Activated CD4-positive, alpha-beta T cell treated with anti-CD3 and anti-CD28 coated beads for 36 hours (primary cell): Measurements from ENCODE around the gene TRRAP. TPM values are rescaled to one million over a fixed set of nuclear protein-coding genes. Genes with fewer than 3 reads are reported as not detected.

Experiments
- ATAC-seq: fragments of 200-7000 bp; cut with Tn5 transposase; one replicate; pipeline ENCODE4 v1.10.0; 2021; ENCODE audit warnings: mild to moderate bottlenecking, moderate library complexity
- CTCF ChIA-PET: fragments of 350-600 bp; sonication (Branson Sonifier 250); formaldehyde crosslinking; loops from one replicate; lab custom pipeline; 2021; ENCODE audit warnings: antibody characterized with exemption; lab: Charles Lee
- POLR2A ChIA-PET: fragments of 350-600 bp; sonication (Branson Sonifier 250); formaldehyde crosslinking; loops from one replicate; lab custom pipeline; 2021; ENCODE audit warnings: antibody characterized with exemption, inconsistent platforms; lab: Charles Lee
- DNase-seq: peaks from one replicate; pipeline ENCODE4 v3.0.0-alpha.2; 2020
- H3K27ac Mint-ChIP-seq: one replicate; pipeline ENCODE4 v1.8.0; 2021; ENCODE audit warnings: mixed read lengths
- H3K27me3 Mint-ChIP-seq: one replicate; pipeline ENCODE4 v1.8.0; 2021; ENCODE audit warnings: mixed read lengths
- H3K36me3 Mint-ChIP-seq: one replicate; pipeline ENCODE4 v1.8.0; 2021; ENCODE audit warnings: low read depth, mixed read lengths
- H3K4me1 Mint-ChIP-seq: one replicate; pipeline ENCODE4 v1.8.0; 2021; ENCODE audit warnings: mixed read lengths
- H3K4me3 Mint-ChIP-seq: one replicate; pipeline ENCODE4 v1.8.0; 2021; ENCODE audit warnings: mild to moderate bottlenecking, moderate library complexity, mixed read lengths
- H3K9me3 Mint-ChIP-seq: one replicate; pipeline ENCODE4 v1.8.0; 2021; ENCODE audit warnings: low read depth, mixed read lengths
- intact Hi-C, 2 experiments: fragments of 100-400 bp; cut with DNase I in 1 of 2; cut with micrococcal nuclease in 1 of 2; formaldehyde crosslinking; loops; one replicate each; pipeline versions ENCODE4 v1.14.2 to v1.15.1; 2022 to 2024; cut with DNase I, micrococcal nuclease
- total RNA-seq, 2 experiments: library from RNA; stranded (reverse); gene quantifications; one replicate each; pipeline ENCODE4 v1.2.3, GENCODE V29; 2021

Gene TRRAP
- total RNA-seq, 2 experiments from 2014 or later = 51.7 to 54.0 TPM

- peaks cover 13% of the 10 kb centered on the region for H3K4me1 Mint-ChIP-seq
- ChIA-PET POLR2A (no interaction called here), CTCF (no interaction called here)
- H3K9me3 Mint-ChIP-seq = no peaks in the 10 kb centered on the region
- intact Hi-C loops = loop anchor here in 1 of 2 experiments (5.0 kb wide), 2 partner anchors 452 to 1003 kb away; partner anchors contain the start of genes ARPC1A and ASNS
- no peak overlapping the region for H3K4me3 Mint-ChIP-seq
- no peak for DNase-seq
- H3K27me3 Mint-ChIP-seq = peaks cover under 1% of the 10 kb centered on the region
- no peak for ATAC-seq
- no peak overlapping the region for H3K27ac Mint-ChIP-seq
- peaks cover 2% of the 10 kb centered on the region for H3K36me3 Mint-ChIP-seq
Measured at GRCh38 chr7:98875501-98875900, 2.8 kb upstream of the TRRAP start.

GRCh38 chr7:98877146-98877545 is 1.2 kb upstream of the TRRAP start:
- no peaks in the 10 kb centered on the region for H3K27me3 Mint-ChIP-seq
- peaks cover 14% of the 10 kb centered on the region for H3K36me3 Mint-ChIP-seq
- ChIA-PET POLR2A (interaction anchor here (0.5 kb wide), 1 partner anchor 530 kb away, joined by 3 read pairs; no protein-coding TSS in a partner anchor), CTCF (interaction anchor here (0.7 to 1.5 kb wide), 3 partner anchors 9 to 476 kb away, joined by 3 to 4 read pairs (median 4); partner anchors contain the start of gene BAIAP2L1)
- ATAC-seq = no peak
- H3K9me3 Mint-ChIP-seq = no peaks in the 10 kb centered on the region
- peaks cover 26% of the 10 kb centered on the region for H3K4me1 Mint-ChIP-seq
- H3K4me3 Mint-ChIP-seq = peak overlapping the region; percentile 52
- peak overlapping the region; percentile 19 for H3K27ac Mint-ChIP-seq
- intact Hi-C loops = loop anchor here in 1 of 2 experiments (5.0 kb wide), 2 partner anchors 450 to 1005 kb away; partner anchors contain the start of genes ARPC1A and ASNS
- DNase-seq = no peak

- peaks cover 20% of the 10 kb centered on the region for H3K36me3 Mint-ChIP-seq
- intact Hi-C loops = loop anchor here in 1 of 2 experiments (1.0 to 5.0 kb wide), 8 partner anchors 8 to 1006 kb away; partner anchors contain the start of genes ARPC1A, ASNS, BRI3 and LMTK2
- CTCF ChIA-PET = interaction anchor here (0.7 to 1.5 kb wide), 7 partner anchors 8 to 476 kb away, joined by 3 to 5 read pairs (median 4); partner anchors contain the start of genes BAIAP2L1 and TMEM130
- H3K4me1 Mint-ChIP-seq = peaks cover 29% of the 10 kb centered on the region
- DNase-seq (no peak), ATAC-seq (no peak)
- peak overlapping the region; percentile 52 for H3K4me3 Mint-ChIP-seq
- no peaks in the 10 kb centered on the region for H3K27me3 Mint-ChIP-seq
- POLR2A ChIA-PET = no interaction called here
- no peak overlapping the region for H3K27ac Mint-ChIP-seq
- H3K9me3 Mint-ChIP-seq = no peaks in the 10 kb centered on the region
Measured at GRCh38 chr7:98877692-98878364, 504 bp upstream of the TRRAP start.

- Mint-ChIP-seq H3K4me1 (peaks cover 30% of the 10 kb centered on the region), H3K27ac (peak overlapping the region; percentile 96), H3K4me3 (peak overlapping the region; percentile 91), H3K9me3 (no peaks in the 10 kb centered on the region), H3K36me3 (peaks cover 28% of the 10 kb centered on the region), H3K27me3 (no peaks in the 10 kb centered on the region)
- ChIA-PET CTCF (interaction anchor here (0.6 to 1.9 kb wide), 13 partner anchors 9 to 629 kb away, joined by 3 to 9 read pairs (median 3); partner anchors contain the start of gene ARPC1A), POLR2A (no interaction called here)
- DNase-seq (peak; percentile 80), ATAC-seq (peak; percentile 81)
- intact Hi-C loops = loop anchor here in 1 of 2 experiments (1.0 to 5.0 kb wide), 5 partner anchors 263 to 1007 kb away; partner anchors contain the start of genes ARPC1A, ARPC1B, ASNS and LMTK2
Measured at GRCh38 chr7:98879198-98879978, 1.1 kb downstream of the TRRAP start.

GRCh38 chr7:98879979-98880315 is 1.6 kb downstream of the TRRAP start:
- ChIA-PET CTCF (interaction anchor here (0.6 to 1.9 kb wide), 11 partner anchors 8 to 446 kb away, joined by 3 to 9 read pairs (median 3); partner anchors contain the start of gene ARPC1A), POLR2A (no interaction called here)
- H3K4me3 Mint-ChIP-seq = peak overlapping the region; percentile 91
- DNase-seq = no peak
- peaks cover 30% of the 10 kb centered on the region for H3K4me1 Mint-ChIP-seq
- ATAC-seq = no peak
- no peaks in the 10 kb centered on the region for H3K27me3 Mint-ChIP-seq
- no peaks in the 10 kb centered on the region for H3K9me3 Mint-ChIP-seq
- intact Hi-C loops = loop anchor here (1.0 to 5.0 kb wide), 6 partner anchors 262 to 1008 kb away; partner anchors contain the start of genes ARPC1A (in 1 of the 2), ARPC1B (in 1 of the 2), ASNS (in 1 of the 2) and LMTK2 (in 1 of the 2)
- peak overlapping the region; percentile 96 for H3K27ac Mint-ChIP-seq
- H3K36me3 Mint-ChIP-seq = peaks cover 30% of the 10 kb centered on the region

- no peaks in the 10 kb centered on the region for H3K27me3 Mint-ChIP-seq
- DNase-seq = no peak
- peak overlapping the region; percentile 91 for H3K4me3 Mint-ChIP-seq
- ChIA-PET CTCF (interaction anchor here (1.0 to 1.2 kb wide), 4 partner anchors 16 to 265 kb away, joined by 3 to 7 read pairs (median 4); no protein-coding TSS in a partner anchor), POLR2A (no interaction called here)
- intact Hi-C loops = loop anchor here in 1 of 2 experiments (5.0 kb wide), 1 partner anchor 262 kb away; the partner anchor contains the start of gene SMURF1
- H3K4me1 Mint-ChIP-seq = peaks cover 30% of the 10 kb centered on the region
- H3K36me3 Mint-ChIP-seq = peaks cover 30% of the 10 kb centered on the region
- ATAC-seq = no peak
- H3K27ac Mint-ChIP-seq = peak overlapping the region; percentile 96
- H3K9me3 Mint-ChIP-seq = no peaks in the 10 kb centered on the region
Measured at GRCh38 chr7:98880485-98880884, 2.2 kb downstream of the TRRAP start.

- no peaks in the 10 kb centered on the region for H3K27me3 Mint-ChIP-seq
- H3K4me3 Mint-ChIP-seq = peak overlapping the region; percentile 21
- CTCF ChIA-PET = interaction anchor here (1.2 kb wide), 1 partner anchor 43 kb away, joined by 3 read pairs; no protein-coding TSS in a partner anchor
- intact Hi-C loops = loop anchor here in 1 of 2 experiments (5.0 kb wide), 1 partner anchor 261 kb away; the partner anchor contains the start of gene SMURF1
- peak overlapping the region; percentile 82 for H3K27ac Mint-ChIP-seq
- ATAC-seq = peak; percentile 4
- POLR2A ChIA-PET = no interaction called here
- peaks cover 30% of the 10 kb centered on the region for H3K4me1 Mint-ChIP-seq
- DNase-seq = peak; percentile 40
- peaks cover 30% of the 10 kb centered on the region for H3K36me3 Mint-ChIP-seq
- no peaks in the 10 kb centered on the region for H3K9me3 Mint-ChIP-seq
Measured at GRCh38 chr7:98881561-98882315, 3.4 kb downstream of the TRRAP start.

GRCh38 chr7:98884416-98884815 is 6.1 kb downstream of the TRRAP start:
- Mint-ChIP-seq H3K36me3 (peaks cover 37% of the 10 kb centered on the region), H3K4me1 (peaks cover 35% of the 10 kb centered on the region), H3K4me3 (no peak overlapping the region), H3K27ac (no peak overlapping the region), H3K9me3 (no peaks in the 10 kb centered on the region), H3K27me3 (no peaks in the 10 kb centered on the region)
- POLR2A ChIA-PET = interaction anchor here (0.6 kb wide), 1 partner anchor 16 kb away, joined by 7 read pairs; no protein-coding TSS in a partner anchor
- ATAC-seq = no peak
- no peak for DNase-seq
- CTCF ChIA-PET = interaction anchor here (0.6 to 0.7 kb wide), 2 partner anchors 31 to 39 kb away, joined by 3 to 4 read pairs; no protein-coding TSS in a partner anchor
- intact Hi-C loops = loop anchor here in 1 of 2 experiments (5.0 kb wide), 1 partner anchor 258 kb away; the partner anchor contains the start of gene SMURF1

GRCh38 chr7:98887038-98887437 is 8.7 kb downstream of the TRRAP start:
- ATAC-seq (no peak), DNase-seq (no peak)
- peaks cover 13% of the 10 kb centered on the region for H3K4me1 Mint-ChIP-seq
- POLR2A ChIA-PET = no interaction called here
- no peaks in the 10 kb centered on the region for H3K9me3 Mint-ChIP-seq
- peaks cover 33% of the 10 kb centered on the region for H3K36me3 Mint-ChIP-seq
- intact Hi-C loops = no loop called here
- no peak overlapping the region for H3K4me3 Mint-ChIP-seq
- no peak overlapping the region for H3K27ac Mint-ChIP-seq
- no peaks in the 10 kb centered on the region for H3K27me3 Mint-ChIP-seq
- CTCF ChIA-PET = interaction anchor here (2.9 kb wide), 1 partner anchor 8 kb away, joined by 9 read pairs; the partner anchor contains the start of gene TRRAP

- CTCF ChIA-PET = interaction anchor here (0.9 kb wide), 1 partner anchor 14 kb away, joined by 4 read pairs; the partner anchor contains the start of gene TRRAP
- H3K9me3 Mint-ChIP-seq = no peaks in the 10 kb centered on the region
- intact Hi-C loops = no loop called here
- H3K36me3 Mint-ChIP-seq = peaks cover 53% of the 10 kb centered on the region
- H3K27me3 Mint-ChIP-seq = no peaks in the 10 kb centered on the region
- ATAC-seq (no peak), DNase-seq (no peak)
- H3K27ac Mint-ChIP-seq = no peak overlapping the region
- POLR2A ChIA-PET = no interaction called here
- H3K4me1 Mint-ChIP-seq = peaks cover 7% of the 10 kb centered on the region
- H3K4me3 Mint-ChIP-seq = no peak overlapping the region
Measured at GRCh38 chr7:98892609-98893008, 14.3 kb downstream of the TRRAP start.
